Esophagus muscularis mucosa (tissue), 4 donors: ENCODE measurements around the gene SLC9C2. TPM values are rescaled to one million over a fixed set of nuclear protein-coding genes. Genes with fewer than 3 reads are reported as not detected.

ENCODE experiments used
- DNase-seq: peaks from one replicate; pipeline ENCODE4 v3.0.0-alpha.2; 2017; ENCODE audit errors: extremely low spot score
- H3K27ac ChIP-seq, 4 donors: fragments of 200-600 bp; sonication (generic); replicated peaks in 1 of 4; 1 replicate in 3 of 4; 2 replicates in 1 of 4; pipeline ENCODE4 v1.5.1; 2016 to 2019; ENCODE audit warnings: mild to moderate bottlenecking in 1 of 4
- H3K27me3 ChIP-seq, 4 donors: fragments of 200-600 bp; sonication (generic); one replicate each; pipeline versions ENCODE4 v1.5.1 to v1.6.0; 2016 to 2019
- H3K36me3 ChIP-seq, 4 donors: fragments of 200-600 bp; sonication (generic); one replicate each; pipeline ENCODE4 v1.5.1; 2016 to 2019
- H3K4me1 ChIP-seq, 4 donors: fragments of 200-600 bp; sonication (generic); one replicate each; pipeline ENCODE4 v1.5.1; 2016 to 2019
- H3K4me3 ChIP-seq, 4 donors: fragments of 200-600 bp; sonication (generic); 1 replicate in 2 of 4; 2 replicates in 2 of 4; pipeline ENCODE4 v1.5.1; 2016 to 2019; ENCODE audit warnings: mild to moderate bottlenecking in 4 of 4, moderate library complexity in 1 of 4
- H3K9me3 ChIP-seq, 4 donors: fragments of 200-600 bp; sonication (generic); 1 replicate in 3 of 4; 2 replicates in 1 of 4; pipeline ENCODE4 v1.5.1; 2016 to 2019
- CTCF ChIP-seq, 3 experiments: fragments of 200-600 bp in 2 of 3; fragments of 450-650 bp in 1 of 3; sonication (generic) in 2 of 3; IDR thresholded peaks; one replicate each; pipeline ENCODE4 v1.5.1; 2017 to 2019; ENCODE audit warnings: antibody characterized with exemption in 3 of 3, mild to moderate bottlenecking in 2 of 3, moderate library complexity in 1 of 3
- EP300 ChIP-seq: sonication (generic); formaldehyde crosslinking; IDR thresholded peaks from one replicate; pipeline ENCODE4 v1.6.1; 2017; ENCODE audit warnings: antibody characterized with exemption
- POLR2A ChIP-seq: fragments of 450-650 bp; IDR thresholded peaks from one replicate; pipeline ENCODE4 v1.6.1; 2017; ENCODE audit warnings: antibody characterized with exemption, moderate library complexity, mild to moderate bottlenecking, low read depth
- POLR2AphosphoS5 ChIP-seq, 2 donors: sonication (generic); formaldehyde crosslinking; IDR thresholded peaks; one replicate each; pipeline ENCODE4 v1.6.1; 2017; ENCODE audit warnings: antibody characterized with exemption in 2 of 2
- WGBS: methylation state at CpG from one replicate; pipeline ENCODE4 v1.1.5; 2018; 5-methylcytosine and 5-hydroxymethylcytosine counted together
- intact Hi-C: fragments of 100-400 bp; cut with DNase I; formaldehyde crosslinking; loops from one replicate; pipeline ENCODE4 v1.15.1; 2023
- total RNA-seq, 4 donors: library from RNA; depleted of rRNA; stranded (reverse); fragments of >200 nt; gene quantifications; one replicate each; pipeline versions ENCODE4 v1.1.0 to v1.2.1, GENCODE V29; 2016

The SLC9C2 gene
- total RNA-seq, 4 donors from 2014 or later = not detected

GRCh38 chr1:173506437-173506836, 96.4 kb downstream of the SLC9C2 start:
- Histone ChIP-seq H3K27ac (no peak overlapping the region), H3K9me3 (no peaks in the 10 kb centered on the region), H3K4me1 (peaks cover 0 to 20% (median 9%) of the 10 kb centered on the region in 4 donors), H3K36me3 (no peaks in the 10 kb centered on the region), H3K4me3 (no peak overlapping the region), H3K27me3 (no peaks in the 10 kb centered on the region)
- DNase-seq = no peak
- intact Hi-C loops = no loop called here
- no peak for TF ChIP-seq POLR2AphosphoS5 (IDR thresholded peaks at IDR 0.05)
- no peak for TF ChIP-seq CTCF (IDR thresholded peaks at IDR 0.05)
- no peak for TF ChIP-seq POLR2A
- TF ChIP-seq EP300 = no peak
- 90% methylated on average over 5 of the region's 6 CpGs for WGBS

- DNase-seq = no peak
- Histone ChIP-seq H3K9me3 (no peaks in the 10 kb centered on the region), H3K27ac (no peak overlapping the region), H3K36me3 (no peaks in the 10 kb centered on the region), H3K27me3 (no peaks in the 10 kb centered on the region), H3K4me1 (peaks cover 0 to 20% (median 9%) of the 10 kb centered on the region in 4 donors), H3K4me3 (no peak overlapping the region)
- TF ChIP-seq POLR2A = no peak
- TF ChIP-seq POLR2AphosphoS5 (IDR thresholded peaks at IDR 0.05) = no peak
- no peak for TF ChIP-seq EP300
- no peak for TF ChIP-seq CTCF (IDR thresholded peaks at IDR 0.05)
- intact Hi-C loops = no loop called here
Observed at GRCh38 chr1:173505391-173505790, 97.5 kb downstream of the SLC9C2 start.

GRCh38 chr1:173504268-173504667, 98.6 kb downstream of the SLC9C2 start:
- Histone ChIP-seq H3K36me3 (peaks cover 0 to 8% (median 3%) of the 10 kb centered on the region in 4 donors), H3K4me1 (peaks cover 0 to 20% (median 9%) of the 10 kb centered on the region in 4 donors), H3K4me3 (no peak overlapping the region), H3K9me3 (no peaks in the 10 kb centered on the region), H3K27me3 (no peaks in the 10 kb centered on the region), H3K27ac (no peak overlapping the region)
- TF ChIP-seq POLR2AphosphoS5 (IDR thresholded peaks at IDR 0.05) = no peak
- no peak for TF ChIP-seq POLR2A
- no peak for TF ChIP-seq EP300
- no peak for TF ChIP-seq CTCF (IDR thresholded peaks at IDR 0.05)
- intact Hi-C loops = no loop called here
- WGBS = 98% methylated on average over 4 of the region's 4 CpGs
- DNase-seq = no peak

GRCh38 chr1:173503391-173503790, 99.5 kb downstream of the SLC9C2 start:
- TF ChIP-seq CTCF (IDR thresholded peaks at IDR 0.05) (no peak), EP300 (no peak)
- H3K4me3 ChIP-seq = no peak overlapping the region
- peaks cover 0 to 20% (median 9%) of the 10 kb centered on the region in 4 donors for H3K4me1 ChIP-seq
- H3K36me3 ChIP-seq = peaks cover 0 to 8% (median 3%) of the 10 kb centered on the region in 4 donors
- WGBS = 59% methylated on average over 4 of the region's 4 CpGs
- no peak overlapping the region for H3K27ac ChIP-seq
- DNase-seq = no peak
- H3K9me3 ChIP-seq = no peaks in the 10 kb centered on the region
- H3K27me3 ChIP-seq = no peaks in the 10 kb centered on the region
- intact Hi-C loops = no loop called here

- Histone ChIP-seq H3K9me3 (no peaks in the 10 kb centered on the region), H3K27me3 (no peaks in the 10 kb centered on the region), H3K27ac (no peak overlapping the region), H3K4me3 (no peak overlapping the region), H3K4me1 (peaks cover 0 to 8% (median 1%) of the 10 kb centered on the region in 4 donors), H3K36me3 (peaks cover 0 to 8% (median 3%) of the 10 kb centered on the region in 4 donors)
- no peak for TF ChIP-seq POLR2AphosphoS5 (IDR thresholded peaks at IDR 0.05)
- TF ChIP-seq POLR2A = no peak
- no peak for TF ChIP-seq CTCF (IDR thresholded peaks at IDR 0.05)
- no peak for TF ChIP-seq EP300
- intact Hi-C loops = no loop called here
- 90% methylated on average over 1 of the region's 1 CpG for WGBS
- DNase-seq = no peak
Observed at GRCh38 chr1:173502104-173502503, 100.8 kb downstream of the SLC9C2 start.
